Natural killer cell (primary cell): ENCODE results near the gene CYB561D1. TPM values are rescaled to one million over a fixed set of nuclear protein-coding genes. Genes with fewer than 3 reads are reported as not detected.

Experiments
- ATAC-seq, 3 donors: fragments of 150-1000 bp in 2 of 3; fragments of 200-7000 bp in 1 of 3; cut with Tn5 transposase; 1 replicate in 1 of 3; 2 replicates in 2 of 3; pipeline ENCODE4 v1.10.0; 2021; ENCODE audit warnings: mild to moderate bottlenecking in 2 of 3, moderate library complexity in 2 of 3
- DNase-seq, 2 donors: peaks; one replicate each; pipeline versions ENCODE4 v3.0.0 to v3.0.0-alpha.2; 2013 to 2021; ENCODE audit warnings: mixed read lengths in 1 of 2
- H3K27ac ChIP-seq: one replicate; pipeline ENCODE4 v1.5.1; 2013; ENCODE audit warnings: mild to moderate bottlenecking, low read length
- H3K27me3 ChIP-seq: one replicate; pipeline ENCODE4 v1.6.1; 2013; ENCODE audit warnings: low read length; ENCODE audit not compliant: control insufficient read depth, insufficient read depth
- H3K36me3 ChIP-seq: one replicate; pipeline ENCODE4 v1.6.1; 2013; ENCODE audit warnings: low read length; ENCODE audit not compliant: control insufficient read depth, insufficient read depth
- H3K4me1 ChIP-seq: one replicate; pipeline ENCODE4 v1.6.1; 2013; ENCODE audit warnings: low read length; ENCODE audit not compliant: control insufficient read depth, insufficient read depth
- H3K4me3 ChIP-seq: one replicate; pipeline ENCODE4 v1.5.1; 2013; ENCODE audit warnings: low read length
- H3K9me3 ChIP-seq: one replicate; pipeline ENCODE4 v1.6.1; 2013; ENCODE audit warnings: low read length; ENCODE audit not compliant: control insufficient read depth, insufficient read depth
- H3K27ac Mint-ChIP-seq, 2 donors: one replicate each; pipeline ENCODE4 v1.8.0; 2022; ENCODE audit warnings: mild to moderate bottlenecking in 2 of 2, mixed read lengths in 2 of 2, moderate library complexity in 1 of 2
- H3K27me3 Mint-ChIP-seq, 2 donors: one replicate each; pipeline ENCODE4 v1.8.0; 2022; ENCODE audit warnings: low read depth in 2 of 2, mixed read lengths in 2 of 2
- H3K36me3 Mint-ChIP-seq: one replicate; pipeline ENCODE4 v1.8.0; 2022; ENCODE audit warnings: mixed read lengths
- H3K4me1 Mint-ChIP-seq, 2 donors: one replicate each; pipeline ENCODE4 v1.8.0; 2022; ENCODE audit warnings: mixed read lengths in 2 of 2
- H3K4me3 Mint-ChIP-seq: one replicate; pipeline ENCODE4 v1.8.0; 2022; ENCODE audit warnings: mild to moderate bottlenecking, moderate library complexity, mixed read lengths
- H3K9me3 Mint-ChIP-seq, 2 donors: one replicate each; pipeline ENCODE4 v1.8.0; 2022; ENCODE audit warnings: mixed read lengths in 2 of 2
- WGBS: methylation state at CpG from one replicate; pipeline ENCODE4 v1.1.7; 2013; ENCODE audit warnings: missing lambda C conversion rate; ENCODE audit not compliant: insufficient coverage; 5-methylcytosine and 5-hydroxymethylcytosine counted together
- intact Hi-C: fragments of 100-400 bp; cut with micrococcal nuclease; formaldehyde crosslinking; loops from one replicate; pipeline ENCODE4 v1.14.2; 2022
- total RNA-seq, 4 donors: library from RNA; stranded (reverse); fragments of 120-200 nt in 1 of 4; gene quantifications; one replicate each; pipeline versions ENCODE4 v1.2.3 to v1.2.4, GENCODE V29; 2013 to 2022
- TF ChIP-seq, protein P1 (sequence below): fragments of 200-600 bp; IDR thresholded peaks from one replicate; pipeline ENCODE4 v1.8.0; 2022; ENCODE audit warnings: antibody characterized with exemption

Gene CYB561D1
- total RNA-seq, 3 donors from 2014 or later (not counting 1 experiment from before 2014, with no cell fraction given), result 21.1 to 36.0 (median 34.7) TPM

DNA sequence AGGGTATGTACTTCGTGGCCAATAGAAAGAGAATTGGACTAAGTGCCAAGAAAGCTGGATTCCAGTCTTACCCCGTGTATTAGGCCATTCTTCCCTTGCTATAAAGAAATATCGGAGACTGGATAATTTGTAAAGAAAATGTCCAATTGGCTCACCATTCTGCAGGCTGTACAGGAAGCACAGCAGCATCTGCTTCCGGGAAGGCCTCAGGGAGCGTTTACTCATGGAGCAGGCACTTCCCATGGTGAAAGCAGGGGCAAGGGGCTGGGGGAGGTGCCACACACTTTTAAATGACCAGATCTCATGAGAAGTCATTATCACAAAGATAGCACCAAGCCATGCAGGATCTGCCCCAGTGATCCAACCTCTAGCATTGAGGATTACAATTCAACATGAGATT, 23.4 kb downstream of the CYB561D1 start:
- H3K4me3 ChIP-seq, result no peak overlapping the region
- ATAC-seq, result no peak
- no peak for DNase-seq
- no peaks in the 10 kb centered on the region for H3K27me3 ChIP-seq
- TF ChIP-seq, protein P1, sequence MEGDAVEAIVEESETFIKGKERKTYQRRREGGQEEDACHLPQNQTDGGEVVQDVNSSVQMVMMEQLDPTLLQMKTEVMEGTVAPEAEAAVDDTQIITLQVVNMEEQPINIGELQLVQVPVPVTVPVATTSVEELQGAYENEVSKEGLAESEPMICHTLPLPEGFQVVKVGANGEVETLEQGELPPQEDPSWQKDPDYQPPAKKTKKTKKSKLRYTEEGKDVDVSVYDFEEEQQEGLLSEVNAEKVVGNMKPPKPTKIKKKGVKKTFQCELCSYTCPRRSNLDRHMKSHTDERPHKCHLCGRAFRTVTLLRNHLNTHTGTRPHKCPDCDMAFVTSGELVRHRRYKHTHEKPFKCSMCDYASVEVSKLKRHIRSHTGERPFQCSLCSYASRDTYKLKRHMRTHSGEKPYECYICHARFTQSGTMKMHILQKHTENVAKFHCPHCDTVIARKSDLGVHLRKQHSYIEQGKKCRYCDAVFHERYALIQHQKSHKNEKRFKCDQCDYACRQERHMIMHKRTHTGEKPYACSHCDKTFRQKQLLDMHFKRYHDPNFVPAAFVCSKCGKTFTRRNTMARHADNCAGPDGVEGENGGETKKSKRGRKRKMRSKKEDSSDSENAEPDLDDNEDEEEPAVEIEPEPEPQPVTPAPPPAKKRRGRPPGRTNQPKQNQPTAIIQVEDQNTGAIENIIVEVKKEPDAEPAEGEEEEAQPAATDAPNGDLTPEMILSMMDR, result no peak
- H3K4me1 ChIP-seq, result no peaks in the 10 kb centered on the region
- 95% methylated on average over 5 of the region's 5 CpGs for WGBS
- no peaks in the 10 kb centered on the region for H3K9me3 Mint-ChIP-seq
- no peaks in the 10 kb centered on the region for H3K9me3 ChIP-seq
- H3K36me3 Mint-ChIP-seq, result no peaks in the 10 kb centered on the region
- H3K36me3 ChIP-seq, result no peaks in the 10 kb centered on the region
- H3K4me3 Mint-ChIP-seq, result no peak overlapping the region
- intact Hi-C loops, result no loop called here
- H3K27me3 Mint-ChIP-seq, result peaks cover 3 to 8% of the 10 kb centered on the region in 2 donors
- H3K27ac Mint-ChIP-seq, result no peak overlapping the region
- no peaks in the 10 kb centered on the region for H3K4me1 Mint-ChIP-seq
- no peak overlapping the region for H3K27ac ChIP-seq

DNA sequence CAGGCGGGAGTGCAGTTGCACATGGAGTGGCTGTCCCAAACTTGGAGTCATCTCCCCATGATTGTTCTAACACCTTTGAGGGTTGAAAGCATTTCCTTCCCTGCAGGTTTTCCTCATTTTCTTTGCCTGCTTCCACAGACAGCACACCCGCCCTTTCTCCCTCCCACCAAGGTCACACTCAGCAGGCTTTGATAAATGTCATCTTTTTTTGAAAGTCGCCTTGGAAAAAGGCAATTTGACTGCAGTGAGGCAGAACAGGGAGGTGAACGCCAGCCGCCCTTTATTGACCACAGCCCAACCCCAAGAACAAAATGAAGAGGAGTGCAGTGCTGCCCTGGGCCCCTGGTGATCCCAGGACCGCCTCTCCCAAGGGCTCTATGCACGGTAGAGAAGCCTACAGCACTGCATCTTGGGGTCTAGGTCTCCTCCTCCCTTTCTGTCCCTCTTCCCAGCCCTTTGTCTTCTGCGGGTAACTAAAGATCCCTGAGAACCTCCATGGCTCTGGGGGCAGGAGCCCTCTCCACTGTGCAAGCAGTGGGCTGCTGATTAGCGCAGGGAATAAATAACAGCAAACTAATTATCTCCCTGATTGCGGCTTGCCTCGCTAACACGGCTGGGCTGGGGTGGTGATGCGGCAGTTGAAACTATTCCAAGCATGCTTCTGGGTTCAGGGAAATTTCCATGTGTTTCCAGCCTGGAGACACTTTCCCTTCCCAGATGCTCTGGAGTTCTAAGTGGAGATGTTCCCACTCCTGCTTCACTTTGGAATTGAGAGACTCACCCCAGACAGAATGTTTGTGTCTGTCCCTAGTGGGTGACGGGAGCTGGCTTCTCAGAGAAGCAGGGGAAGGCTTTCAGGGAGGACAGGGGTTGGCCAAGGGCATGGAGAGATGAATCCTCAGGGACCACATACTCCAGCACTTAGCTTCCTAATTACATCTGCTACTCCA, 27.4 kb downstream of the CYB561D1 start:
- TF ChIP-seq, protein P1, result no peak
- H3K4me3 ChIP-seq, result no peak overlapping the region
- no peaks in the 10 kb centered on the region for H3K9me3 ChIP-seq
- no peak for DNase-seq
- Mint-ChIP-seq H3K4me3 (no peak overlapping the region), H3K27ac (no peak overlapping the region), H3K9me3 (no peaks in the 10 kb centered on the region), H3K36me3 (no peaks in the 10 kb centered on the region), H3K27me3 (peaks cover 6 to 17% of the 10 kb centered on the region in 2 donors), H3K4me1 (no peaks in the 10 kb centered on the region)
- no peak overlapping the region for H3K27ac ChIP-seq
- H3K27me3 ChIP-seq, result no peaks in the 10 kb centered on the region
- intact Hi-C loops, result no loop called here
- H3K4me1 ChIP-seq, result no peaks in the 10 kb centered on the region
- WGBS, result 92% methylated on average over 14 of the region's 14 CpGs
- no peak for ATAC-seq
- H3K36me3 ChIP-seq, result no peaks in the 10 kb centered on the region

DNA sequence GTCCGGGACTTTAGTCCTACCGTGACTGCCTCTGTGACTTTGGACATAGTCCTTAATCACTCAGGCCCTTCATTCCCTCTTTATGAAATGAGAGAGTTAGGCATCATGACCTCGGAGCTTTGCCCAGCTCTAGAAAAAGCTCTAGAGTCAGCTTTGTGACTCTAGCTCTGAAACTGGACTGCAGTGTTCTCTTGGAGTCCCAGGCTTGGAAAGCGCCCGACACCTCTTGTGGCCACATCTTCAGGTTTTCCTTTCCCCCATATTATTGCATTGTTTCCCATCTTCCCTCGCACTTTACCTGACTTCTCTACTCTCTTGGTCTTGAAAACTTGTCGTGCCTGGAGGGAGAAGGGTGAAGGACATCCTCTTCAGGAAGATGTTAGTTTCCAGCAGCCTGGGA, 28.1 kb downstream of the CYB561D1 start:
- DNase-seq (no peak), ATAC-seq (no peak)
- Histone ChIP-seq H3K27me3 (no peaks in the 10 kb centered on the region), H3K9me3 (no peaks in the 10 kb centered on the region), H3K4me1 (no peaks in the 10 kb centered on the region), H3K36me3 (no peaks in the 10 kb centered on the region), H3K4me3 (no peak overlapping the region), H3K27ac (no peak overlapping the region)
- no peaks in the 10 kb centered on the region for H3K4me1 Mint-ChIP-seq
- TF ChIP-seq, protein P1, result no peak
- 95% methylated on average over 6 of the region's 7 CpGs for WGBS
- H3K36me3 Mint-ChIP-seq, result no peaks in the 10 kb centered on the region
- no peak overlapping the region for H3K27ac Mint-ChIP-seq
- H3K27me3 Mint-ChIP-seq, result peaks cover 6 to 17% of the 10 kb centered on the region in 2 donors
- no peak overlapping the region for H3K4me3 Mint-ChIP-seq
- no peaks in the 10 kb centered on the region for H3K9me3 Mint-ChIP-seq
- intact Hi-C loops, result no loop called here
